CD4-positive, alpha-beta memory T cell (primary cell): ENCODE data around the gene METTL25B. TPM values are rescaled to one million over a fixed set of nuclear protein-coding genes. Genes with fewer than 3 reads are reported as not detected.

Experiments
- CTCF ChIA-PET: fragments of 350-600 bp; sonication (Branson Sonifier 250); formaldehyde crosslinking; loops from one replicate; lab custom pipeline; 2021; ENCODE audit warnings: inconsistent platforms; ENCODE audit not compliant: partially characterized antibody; lab: Charles Lee
- POLR2A ChIA-PET: fragments of 350-600 bp; sonication (Branson Sonifier 250); formaldehyde crosslinking; loops from one replicate; lab custom pipeline; 2021; ENCODE audit not compliant: partially characterized antibody; lab: Charles Lee
- DNase-seq, 5 donors: peaks; one replicate each; pipeline versions ENCODE4 v3.0.0 to v3.0.0-alpha.2; 2020 to 2022; ENCODE audit warnings: mixed read lengths in 1 of 5
- H3K27ac ChIP-seq: one replicate; pipeline ENCODE4 v1.7.0; 2013; ENCODE audit warnings: low read depth, low read length
- H3K27me3 ChIP-seq: 2 replicates; pipeline ENCODE4 v1.7.0; 2013; ENCODE audit warnings: mild to moderate bottlenecking, low read length, moderate library complexity; ENCODE audit not compliant: insufficient read depth
- H3K36me3 ChIP-seq: 2 replicates; pipeline ENCODE4 v1.7.0; 2013; ENCODE audit warnings: mild to moderate bottlenecking, low read length, moderate library complexity; ENCODE audit not compliant: insufficient read depth
- H3K4me1 ChIP-seq: 2 replicates; pipeline ENCODE4 v1.7.0; 2013; ENCODE audit warnings: mild to moderate bottlenecking, low read length, moderate library complexity; ENCODE audit not compliant: insufficient read depth
- H3K4me3 ChIP-seq, 2 donors: one replicate each; pipeline ENCODE4 v1.7.0; 2013; ENCODE audit warnings: low read length in 2 of 2, mild to moderate bottlenecking in 1 of 2
- H3K9me3 ChIP-seq, 2 donors: one replicate each; pipeline ENCODE4 v1.7.0; 2013; ENCODE audit warnings: low read length in 2 of 2, control low read depth in 1 of 2; ENCODE audit not compliant: control insufficient read depth in 1 of 2
- H3K27ac Mint-ChIP-seq, 7 donors: one replicate each; pipeline ENCODE4 v1.8.0; 2020 to 2021; ENCODE audit warnings: mixed read lengths in 7 of 7, mild to moderate bottlenecking in 6 of 7, inconsistent platforms in 3 of 7, moderate library complexity in 3 of 7
- H3K27me3 Mint-ChIP-seq, 2 donors: one replicate each; pipeline ENCODE4 v1.8.0; 2020 to 2021; ENCODE audit warnings: mixed read lengths in 2 of 2
- H3K36me3 Mint-ChIP-seq, 2 donors: one replicate each; pipeline ENCODE4 v1.8.0; 2020 to 2021; ENCODE audit warnings: mixed read lengths in 2 of 2, inconsistent platforms in 1 of 2, mild to moderate bottlenecking in 1 of 2
- H3K4me1 Mint-ChIP-seq, 4 donors: one replicate each; pipeline ENCODE4 v1.8.0; 2020 to 2021; ENCODE audit warnings: mixed read lengths in 4 of 4, mild to moderate bottlenecking in 1 of 4
- H3K4me3 Mint-ChIP-seq, 8 donors: one replicate each; pipeline ENCODE4 v1.8.0; 2020 to 2021; ENCODE audit warnings: mixed read lengths in 8 of 8, mild to moderate bottlenecking in 7 of 8, moderate library complexity in 6 of 8, inconsistent platforms in 3 of 8
- H3K9me3 Mint-ChIP-seq, 8 donors: one replicate each; pipeline ENCODE4 v1.8.0; 2020 to 2021; ENCODE audit warnings: mixed read lengths in 8 of 8, mild to moderate bottlenecking in 5 of 8, inconsistent platforms in 3 of 8, moderate library complexity in 1 of 8
- intact Hi-C: fragments of 100-400 bp; cut with micrococcal nuclease; formaldehyde crosslinking; loops from one replicate; pipeline ENCODE4 v1.15.1; 2023
- polyA plus RNA-seq, 2 donors: library from polyadenylated mRNA; unstranded; fragments of 300-500 nt; fragmentation: Illumina TruSeq; gene quantifications; one replicate each; pipeline ENCODE4 v1.2.3, GENCODE V29; 2021
- total RNA-seq, 2 experiments: library from RNA; stranded (reverse); gene quantifications; one replicate each; pipeline ENCODE4 v1.2.3, GENCODE V29; 2021

METTL25B gene
- total and polyA plus RNA-seq, 4 experiments from 2014 or later: 4.6 to 35.7 (median 19.0) TPM

DNA sequence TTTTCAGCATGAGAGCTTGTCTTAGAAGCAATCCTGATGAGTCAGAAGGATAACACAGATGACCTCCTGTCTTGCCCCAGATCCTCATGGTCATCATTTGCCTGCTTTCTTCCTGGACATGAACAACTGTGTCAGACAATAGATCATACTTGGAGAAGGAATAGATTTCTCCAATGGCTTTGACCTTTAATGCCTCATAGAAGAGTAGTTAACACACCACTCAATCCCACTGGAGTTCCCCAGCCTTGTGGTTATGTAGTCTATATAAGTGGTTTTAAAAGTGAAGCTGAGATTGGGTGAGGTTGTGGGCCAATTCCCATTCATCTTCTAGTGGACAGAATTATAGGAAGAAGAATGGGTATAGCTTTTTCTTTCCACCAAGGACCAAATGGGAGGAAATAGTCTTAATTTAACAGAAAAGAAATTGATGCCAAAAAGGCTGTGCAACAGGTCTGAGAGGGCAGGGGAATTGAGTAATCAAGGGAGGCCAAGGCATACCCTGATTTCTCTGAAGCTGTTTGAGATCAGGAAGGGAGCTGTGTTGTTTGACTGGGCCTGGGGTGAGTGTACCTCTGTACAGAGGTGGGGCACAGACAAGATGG is 53.4 kb downstream of the METTL25B start:
- ChIA-PET CTCF (interaction anchor here (2.0 to 3.4 kb wide), 3 partner anchors 55 to 79 kb away, joined by 7 to 12 read pairs (median 11); partner anchors contain the start of gene NTRK1), POLR2A (interaction anchor here (0.9 to 1.3 kb wide), 3 partner anchors 11 to 41 kb away, joined by 3 to 8 read pairs (median 3); partner anchors contain the start of gene MRPL24)
- no peaks in the 10 kb centered on the region for H3K27me3 ChIP-seq
- Mint-ChIP-seq H3K4me1 (peaks cover 17 to 35% (median 26%) of the 10 kb centered on the region in 4 donors), H3K4me3 (no peak overlapping the region), H3K27ac (peak overlapping the region in 4 of 7 donors; percentile 3 to 47 (median 34)), H3K9me3 (no peaks in the 10 kb centered on the region), H3K36me3 (peaks cover 39 to 51% of the 10 kb centered on the region in 2 donors), H3K27me3 (no peaks in the 10 kb centered on the region)
- H3K4me3 ChIP-seq: no peak overlapping the region
- H3K36me3 ChIP-seq: peaks cover 16% of the 10 kb centered on the region
- no peak overlapping the region for H3K27ac ChIP-seq
- H3K9me3 ChIP-seq: no peaks in the 10 kb centered on the region
- H3K4me1 ChIP-seq: peaks cover 11% of the 10 kb centered on the region
- intact Hi-C loops: no loop called here
- DNase-seq: no peak

GRCh38 chr1:156785458-156785857 is 57.2 kb downstream of the METTL25B start:
- ChIA-PET CTCF (interaction anchor here (1.2 to 3.0 kb wide), 5 partner anchors 13 to 104 kb away, joined by 5 to 10 read pairs (median 5); partner anchors contain the start of gene INSRR), POLR2A (no interaction called here)
- H3K27me3 ChIP-seq: no peaks in the 10 kb centered on the region
- Mint-ChIP-seq H3K27me3 (no peaks in the 10 kb centered on the region), H3K27ac (no peak overlapping the region), H3K4me3 (no peak overlapping the region), H3K4me1 (peaks cover 5 to 22% (median 18%) of the 10 kb centered on the region in 4 donors), H3K9me3 (no peaks in the 10 kb centered on the region), H3K36me3 (peaks cover 61 to 70% of the 10 kb centered on the region in 2 donors)
- no peak for DNase-seq
- H3K4me3 ChIP-seq: no peak overlapping the region
- H3K27ac ChIP-seq: no peak overlapping the region
- peaks cover 25% of the 10 kb centered on the region for H3K36me3 ChIP-seq
- H3K9me3 ChIP-seq: no peaks in the 10 kb centered on the region
- intact Hi-C loops: no loop called here
- no peaks in the 10 kb centered on the region for H3K4me1 ChIP-seq

Other genes starting within 250 kb of the METTL25B start
- 10 to 100 TPM; 65.0 to 69.6 TPM for gene MEF2D, start 227.7 kb upstream of the METTL25B start, total RNA-seq
- 10 to 100 TPM in 1 of 2 donors, 1 to 10 TPM in 1; 4.2 to 13.8 TPM for gene MEF2D, start 227.7 kb upstream of the METTL25B start, polyA plus RNA-seq
- not detected for gene IQGAP3, start 155.9 kb upstream of the METTL25B start, total RNA-seq
- not detected for gene IQGAP3, start 155.9 kb upstream of the METTL25B start, polyA plus RNA-seq
- gene TTC24, start 148.7 kb upstream of the METTL25B start, total RNA-seq: under 1 TPM; 0.84 to 0.91 TPM
- under 1 TPM in 1 of 2 donors, not detected in 1; 0.12 TPM for gene TTC24, start 148.7 kb upstream of the METTL25B start, polyA plus RNA-seq
- 10 to 100 TPM; 46.7 to 49.5 TPM for gene NAXE, start 136.7 kb upstream of the METTL25B start, total RNA-seq
- 100 to 1,000 TPM in 1 of 2 donors, 10 to 100 TPM in 1; 93.3 to 152 TPM for gene NAXE, start 136.7 kb upstream of the METTL25B start, polyA plus RNA-seq
- 10 to 100 TPM; 26.9 to 30.7 TPM for gene GPATCH4, start 127.0 kb upstream of the METTL25B start, total RNA-seq
- 10 to 100 TPM in 1 of 2 donors, 1 to 10 TPM in 1; 8.1 to 58.5 TPM for gene GPATCH4, start 127.0 kb upstream of the METTL25B start, polyA plus RNA-seq
- gene HAPLN2, start 109.1 kb upstream of the METTL25B start, total RNA-seq: not detected
- not detected for gene HAPLN2, start 109.1 kb upstream of the METTL25B start, polyA plus RNA-seq
- gene BCAN, start 86.4 kb upstream of the METTL25B start, total RNA-seq: not detected
- gene BCAN, start 86.4 kb upstream of the METTL25B start, polyA plus RNA-seq: not detected
- gene NES, start 51.1 kb upstream of the METTL25B start, total RNA-seq: not detected
- not detected for gene NES, start 51.1 kb upstream of the METTL25B start, polyA plus RNA-seq
- under 1 TPM; 0.55 to 0.61 TPM for gene CRABP2, start 22.9 kb upstream of the METTL25B start, total RNA-seq
- under 1 TPM in 1 of 2 donors, not detected in 1; 0.21 TPM for gene CRABP2, start 22.9 kb upstream of the METTL25B start, polyA plus RNA-seq
- 10 to 100 TPM; 47.9 to 53.1 TPM for gene ISG20L2, start 297 bp downstream of the METTL25B start, total RNA-seq
- gene ISG20L2, start 297 bp downstream of the METTL25B start, polyA plus RNA-seq: 10 to 100 TPM; 11.4 to 19.3 TPM
- gene MRPL24, start 12.6 kb downstream of the METTL25B start, total RNA-seq: 10 to 100 TPM; 44.1 to 47.4 TPM
- gene MRPL24, start 12.6 kb downstream of the METTL25B start, polyA plus RNA-seq: 100 to 1,000 TPM in 1 of 2 donors, 10 to 100 TPM in 1; 86.7 to 150 TPM
- gene HDGF, start 23.2 kb downstream of the METTL25B start, total RNA-seq: 10 to 100 TPM; 93.3 to 97.0 TPM
- 10 to 100 TPM; 23.8 to 49.3 TPM for gene HDGF, start 23.2 kb downstream of the METTL25B start, polyA plus RNA-seq
- gene PRCC, start 39.1 kb downstream of the METTL25B start, total RNA-seq: 10 to 100 TPM; 60.9 to 61.3 TPM
- 10 to 100 TPM; 32.8 to 52.7 TPM for gene PRCC, start 39.1 kb downstream of the METTL25B start, polyA plus RNA-seq
- gene SH2D2A, start 88.4 kb downstream of the METTL25B start, total RNA-seq: 10 to 100 TPM; 55.1 to 63.6 TPM
- gene SH2D2A, start 88.4 kb downstream of the METTL25B start, polyA plus RNA-seq: 10 to 100 TPM; 29.1 to 53.9 TPM
- under 1 TPM in 1 of 2 experiments, not detected in 1; 0.06 TPM for gene INSRR, start 130.6 kb downstream of the METTL25B start, total RNA-seq
- not detected for gene INSRR, start 130.6 kb downstream of the METTL25B start, polyA plus RNA-seq
- gene NTRK1, start 132.4 kb downstream of the METTL25B start, total RNA-seq: under 1 TPM in 1 of 2 experiments, not detected in 1; 0.23 TPM
- gene NTRK1, start 132.4 kb downstream of the METTL25B start, polyA plus RNA-seq: not detected
- gene PEAR1, start 165.2 kb downstream of the METTL25B start, total RNA-seq: under 1 TPM; 0.32 to 0.36 TPM
- gene PEAR1, start 165.2 kb downstream of the METTL25B start, polyA plus RNA-seq: not detected
- not detected for gene LRRC71, start 192.2 kb downstream of the METTL25B start, total RNA-seq
- gene LRRC71, start 192.2 kb downstream of the METTL25B start, polyA plus RNA-seq: not detected